IPS-20b (cell line): Measurements from ENCODE around the gene MSI2.

Source experiments
- H3K27ac ChIP-seq: one replicate; pipeline ENCODE4 v1.5.1; 2013; ENCODE audit warnings: low read length
- H3K27me3 ChIP-seq: 2 replicates; pipeline ENCODE4 v1.6.1; 2013; ENCODE audit warnings: mild to moderate bottlenecking, low read length, inconsistent platforms; ENCODE audit not compliant: insufficient read depth
- H3K36me3 ChIP-seq: 2 replicates; pipeline ENCODE4 v1.6.1; 2013; ENCODE audit warnings: low read depth, mild to moderate bottlenecking, inconsistent platforms, low read length, moderate library complexity; ENCODE audit not compliant: insufficient read depth
- H3K4me1 ChIP-seq: 2 replicates; pipeline ENCODE4 v1.6.1; 2013; ENCODE audit warnings: mild to moderate bottlenecking, control low read depth, inconsistent platforms, low read length, moderate library complexity; ENCODE audit not compliant: insufficient read depth
- H3K4me3 ChIP-seq: 2 replicates; pipeline ENCODE4 v1.5.1; 2013; ENCODE audit warnings: mild to moderate bottlenecking, low read length, inconsistent platforms
- H3K9ac ChIP-seq: 2 replicates; pipeline ENCODE4 v1.6.1; 2013; ENCODE audit warnings: low read depth, mild to moderate bottlenecking, inconsistent platforms, low read length, moderate library complexity
- H3K9me3 ChIP-seq: 2 replicates; pipeline ENCODE4 v1.6.1; 2013; ENCODE audit warnings: mild to moderate bottlenecking, low read depth, low read length, inconsistent platforms; ENCODE audit not compliant: insufficient read depth

MSI2 gene

DNA sequence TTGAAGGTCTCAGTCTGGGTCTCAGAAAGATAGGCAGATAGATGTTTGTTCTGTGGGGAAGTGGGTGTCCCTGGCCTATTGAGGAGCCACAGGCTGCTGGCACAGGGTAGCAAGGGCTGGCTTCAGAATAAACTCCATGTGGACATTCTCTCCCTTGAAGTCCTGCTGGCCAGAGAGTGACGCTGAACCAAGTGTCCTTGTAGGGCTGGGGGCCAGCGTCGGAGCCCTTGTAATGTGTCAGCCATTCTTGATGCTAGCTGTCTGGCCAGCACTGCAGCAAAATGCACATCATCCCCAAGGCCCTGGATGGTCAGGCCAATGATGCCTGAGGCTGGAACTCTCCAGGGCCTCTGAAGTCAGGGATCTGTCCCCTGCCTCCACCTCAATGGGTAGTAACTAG lies 385.4 kb downstream of the MSI2 start:
- no peaks in the 10 kb centered on the region for H3K27me3 ChIP-seq
- H3K4me1 ChIP-seq: peaks cover 6% of the 10 kb centered on the region; the same call in 1 of the 2 replicates
- H3K9ac ChIP-seq: no peak overlapping the region
- H3K36me3 ChIP-seq: no peaks in the 10 kb centered on the region
- no peak overlapping the region for H3K4me3 ChIP-seq
- H3K27ac ChIP-seq: no peak overlapping the region
- no peaks in the 10 kb centered on the region for H3K9me3 ChIP-seq

- no peak overlapping the region for H3K27ac ChIP-seq
- H3K9me3 ChIP-seq: no peaks in the 10 kb centered on the region
- H3K9ac ChIP-seq: peak overlapping the region; percentile 34; the same call in 1 of the 2 replicates
- peaks cover 6% of the 10 kb centered on the region; the same call in 1 of the 2 replicates for H3K4me1 ChIP-seq
- no peaks in the 10 kb centered on the region for H3K27me3 ChIP-seq
- H3K36me3 ChIP-seq: no peaks in the 10 kb centered on the region
- H3K4me3 ChIP-seq: no peak overlapping the region
Measured at GRCh38 chr17:57643062-57643461, 386.7 kb downstream of the MSI2 start.

- H3K27me3 ChIP-seq: no peaks in the 10 kb centered on the region
- peaks cover 4% of the 10 kb centered on the region; the same call in 1 of the 2 replicates for H3K36me3 ChIP-seq
- H3K4me1 ChIP-seq: peaks cover 10% of the 10 kb centered on the region
- no peak overlapping the region for H3K4me3 ChIP-seq
- no peaks in the 10 kb centered on the region for H3K9me3 ChIP-seq
- no peak overlapping the region for H3K27ac ChIP-seq
- no peak overlapping the region for H3K9ac ChIP-seq
Measured at GRCh38 chr17:57644326-57644725, 388.0 kb downstream of the MSI2 start.

GRCh38 chr17:57645950-57646665 lies 389.8 kb downstream of the MSI2 start:
- Histone ChIP-seq H3K9me3 (no peaks in the 10 kb centered on the region), H3K4me1 (peaks cover 27% of the 10 kb centered on the region), H3K4me3 (no peak overlapping the region), H3K27ac (no peak overlapping the region), H3K36me3 (peaks cover 4% of the 10 kb centered on the region; the same call in 1 of the 2 replicates), H3K9ac (no peak overlapping the region), H3K27me3 (no peaks in the 10 kb centered on the region)

DNA sequence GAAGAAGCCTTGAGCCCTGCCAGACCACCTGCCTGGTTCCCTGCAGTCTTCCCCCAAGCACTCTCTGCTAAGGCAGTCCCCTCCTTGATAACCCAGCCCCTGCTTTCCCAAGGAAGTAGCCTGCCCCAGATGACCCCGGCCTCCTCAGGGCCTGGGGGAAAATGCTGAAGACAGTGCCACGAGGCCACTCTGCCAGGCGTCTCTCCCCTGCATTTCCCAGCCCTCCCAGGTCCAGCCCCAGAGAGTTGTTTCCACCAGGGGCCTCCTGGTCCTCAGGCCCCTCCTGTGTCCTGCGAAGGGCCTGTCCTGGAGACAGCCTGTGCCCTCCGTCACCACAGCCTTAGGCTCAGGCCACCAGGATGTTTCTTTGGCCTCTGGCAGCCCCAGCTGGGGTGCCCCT lies 392.4 kb downstream of the MSI2 start:
- no peak overlapping the region for H3K27ac ChIP-seq
- H3K27me3 ChIP-seq: no peaks in the 10 kb centered on the region
- peaks cover 4% of the 10 kb centered on the region; the same call in 1 of the 2 replicates for H3K36me3 ChIP-seq
- H3K4me1 ChIP-seq: peaks cover 21% of the 10 kb centered on the region
- no peaks in the 10 kb centered on the region for H3K9me3 ChIP-seq
- no peak overlapping the region for H3K4me3 ChIP-seq
- H3K9ac ChIP-seq: no peak overlapping the region

DNA sequence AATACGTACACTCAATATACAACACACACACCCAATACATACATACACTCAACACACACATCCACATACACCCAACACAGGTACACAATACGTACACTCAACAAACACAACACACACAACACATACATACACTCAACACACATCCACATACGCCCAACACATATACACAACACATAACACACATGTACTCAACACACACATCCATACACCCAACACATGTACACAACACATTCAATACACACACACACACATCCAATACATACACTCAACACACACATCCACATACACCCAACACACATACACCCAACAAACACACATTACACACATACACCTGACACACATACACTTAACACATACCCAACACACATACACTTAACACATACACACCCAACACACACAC lies 392.9 kb downstream of the MSI2 start:
- Histone ChIP-seq H3K27me3 (no peaks in the 10 kb centered on the region), H3K27ac (peak overlapping the region; percentile 30), H3K4me1 (peaks cover 21% of the 10 kb centered on the region), H3K9me3 (no peaks in the 10 kb centered on the region), H3K4me3 (no peak overlapping the region), H3K9ac (no peak overlapping the region), H3K36me3 (peaks cover 4% of the 10 kb centered on the region; the same call in 1 of the 2 replicates)

DNA sequence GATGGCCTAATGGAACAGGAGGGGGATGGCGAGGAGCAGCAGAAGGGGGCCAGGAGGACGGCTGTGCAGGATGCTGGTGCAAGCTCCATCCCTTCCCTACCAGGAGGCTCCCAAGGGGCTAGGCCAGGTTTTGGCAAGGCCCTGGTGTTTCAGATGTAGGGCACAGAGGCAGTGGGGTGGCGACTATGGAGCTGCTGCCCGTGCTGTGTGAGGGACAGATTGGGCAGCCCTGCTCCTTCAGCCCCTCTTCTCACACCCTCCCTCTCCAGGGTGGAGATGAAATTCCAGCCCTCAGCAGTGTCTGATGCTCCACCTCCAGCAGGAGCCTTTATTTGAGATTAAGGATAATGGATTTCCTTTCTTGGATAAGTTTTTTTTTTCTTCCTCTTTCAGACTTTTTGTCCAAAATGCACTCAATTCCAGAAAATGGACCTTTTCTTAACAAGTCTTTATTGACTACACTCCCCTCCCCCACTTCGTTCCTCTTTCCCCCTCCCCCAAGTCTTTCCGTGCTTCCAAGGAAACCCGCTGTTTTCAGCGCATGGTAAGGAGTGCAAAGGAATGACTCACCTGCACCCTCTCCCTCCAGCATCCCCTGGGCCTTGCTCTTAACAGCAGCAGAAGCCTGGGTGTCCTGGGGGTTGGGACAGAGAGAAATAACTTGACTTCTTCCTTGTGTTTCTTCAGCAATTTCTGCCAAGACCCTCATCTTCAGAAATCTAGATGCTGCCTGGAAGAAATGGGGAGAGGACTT lies 393.6 kb downstream of the MSI2 start:
- H3K9me3 ChIP-seq: no peaks in the 10 kb centered on the region
- peak overlapping the region; percentile 30 for H3K27ac ChIP-seq
- H3K4me3 ChIP-seq: peak overlapping the region; percentile 42
- H3K9ac ChIP-seq: peak overlapping the region; percentile 23; the same call in 1 of the 2 replicates
- H3K4me1 ChIP-seq: peaks cover 21% of the 10 kb centered on the region
- peaks cover 4% of the 10 kb centered on the region; the same call in 1 of the 2 replicates for H3K36me3 ChIP-seq
- no peaks in the 10 kb centered on the region for H3K27me3 ChIP-seq

DNA sequence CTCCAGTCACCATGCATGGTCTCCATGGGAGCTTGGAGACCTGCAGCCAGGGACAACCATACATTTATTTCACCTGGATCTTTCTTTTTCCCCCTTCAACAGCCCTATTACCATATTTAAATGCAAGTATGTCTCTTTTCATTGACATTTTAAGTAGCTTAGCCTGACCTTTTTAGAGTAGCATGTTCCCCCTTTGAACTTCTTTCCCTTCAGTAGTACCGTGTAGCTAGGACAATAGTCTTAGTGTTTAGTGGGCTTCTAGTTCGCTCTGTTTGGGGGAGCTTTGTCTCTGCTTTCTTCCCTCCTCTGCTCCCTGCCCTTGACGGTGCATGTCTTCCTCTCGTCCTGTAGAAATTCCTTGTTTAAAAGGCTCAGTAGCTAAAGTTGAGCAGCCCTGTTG lies 394.2 kb downstream of the MSI2 start:
- Histone ChIP-seq H3K4me1 (peaks cover 21% of the 10 kb centered on the region), H3K4me3 (peak overlapping the region; percentile 42), H3K27ac (peak overlapping the region; percentile 9), H3K9ac (peak overlapping the region; percentile 23; the same call in 1 of the 2 replicates), H3K27me3 (no peaks in the 10 kb centered on the region), H3K9me3 (no peaks in the 10 kb centered on the region), H3K36me3 (peaks cover 4% of the 10 kb centered on the region; the same call in 1 of the 2 replicates)

DNA sequence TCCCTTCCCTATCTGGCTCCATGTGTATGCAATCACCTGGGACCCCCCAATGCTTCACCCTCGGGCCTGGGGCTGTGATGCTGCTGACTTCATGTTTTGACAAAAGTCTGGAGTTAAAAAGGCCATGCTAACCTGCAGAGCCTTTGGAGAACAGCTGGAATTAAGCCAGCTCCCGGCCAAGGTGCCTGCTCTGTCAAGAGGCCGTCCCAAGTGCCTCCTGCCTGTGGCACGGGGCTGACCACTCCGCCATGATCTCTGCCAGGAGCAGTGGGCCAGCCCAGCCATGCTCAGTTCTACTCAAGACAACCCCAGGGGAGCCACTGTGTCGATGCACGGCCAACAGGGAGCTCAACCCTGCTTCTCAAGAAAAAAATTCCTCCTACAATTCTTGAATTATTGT lies 395.1 kb downstream of the MSI2 start:
- H3K4me3 ChIP-seq: no peak overlapping the region
- H3K4me1 ChIP-seq: peaks cover 21% of the 10 kb centered on the region
- no peak overlapping the region for H3K9ac ChIP-seq
- H3K27ac ChIP-seq: peak overlapping the region; percentile 9
- peaks cover 4% of the 10 kb centered on the region; the same call in 1 of the 2 replicates for H3K36me3 ChIP-seq
- H3K27me3 ChIP-seq: no peaks in the 10 kb centered on the region
- H3K9me3 ChIP-seq: no peaks in the 10 kb centered on the region

DNA sequence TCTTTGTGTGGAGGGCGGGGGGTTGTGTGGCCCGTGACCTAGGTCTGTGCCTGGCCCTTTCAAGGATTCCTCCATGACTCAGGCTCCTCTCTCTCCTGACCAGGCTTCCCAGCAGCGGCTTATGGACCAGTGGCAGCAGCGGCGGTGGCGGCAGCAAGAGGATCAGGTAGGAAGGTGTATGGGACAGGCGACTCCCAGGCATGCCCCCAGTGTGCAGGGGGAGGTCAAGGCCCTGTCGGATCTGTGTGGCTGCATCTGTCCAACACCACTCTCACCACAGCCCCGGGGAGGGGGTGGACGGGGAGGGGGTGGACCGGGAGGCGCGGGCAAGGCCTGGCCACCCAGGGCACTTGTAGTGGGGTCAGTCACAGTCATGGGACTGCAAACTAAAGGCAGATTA lies 395.7 kb downstream of the MSI2 start:
- no peaks in the 10 kb centered on the region for H3K9me3 ChIP-seq
- H3K27ac ChIP-seq: no peak overlapping the region
- H3K36me3 ChIP-seq: peaks cover 9% of the 10 kb centered on the region; the same call in 1 of the 2 replicates
- no peak overlapping the region for H3K9ac ChIP-seq
- H3K4me1 ChIP-seq: peaks cover 21% of the 10 kb centered on the region
- no peaks in the 10 kb centered on the region for H3K27me3 ChIP-seq
- no peak overlapping the region for H3K4me3 ChIP-seq

GRCh38 chr17:57652811-57653210 lies 396.5 kb downstream of the MSI2 start:
- Histone ChIP-seq H3K36me3 (peaks cover 10% of the 10 kb centered on the region; the same call in 1 of the 2 replicates), H3K9ac (no peak overlapping the region), H3K9me3 (no peaks in the 10 kb centered on the region), H3K4me1 (peaks cover 21% of the 10 kb centered on the region), H3K27ac (no peak overlapping the region), H3K27me3 (no peaks in the 10 kb centered on the region), H3K4me3 (no peak overlapping the region)
